GM21526 (cell line): Measurements from ENCODE around the gene RASA2.
A peak's percentile ranks its signal among the peaks of the same experiment; 100 is the strongest.
"Not testable (repeated sequence)": the region's sequence is repeated elsewhere in the genome, so short reads cannot be mapped to it uniquely, and the experiment has no call there.

Source experiments
- ATAC-seq: cut with Tn5 transposase; IDR thresholded peaks from one replicate; pipeline ENCODE4 v1.9.1; 2021; ENCODE audit warnings: moderate library complexity; ENCODE audit not compliant: unreplicated experiment, low FRiP score

The RASA2 gene

DNA sequence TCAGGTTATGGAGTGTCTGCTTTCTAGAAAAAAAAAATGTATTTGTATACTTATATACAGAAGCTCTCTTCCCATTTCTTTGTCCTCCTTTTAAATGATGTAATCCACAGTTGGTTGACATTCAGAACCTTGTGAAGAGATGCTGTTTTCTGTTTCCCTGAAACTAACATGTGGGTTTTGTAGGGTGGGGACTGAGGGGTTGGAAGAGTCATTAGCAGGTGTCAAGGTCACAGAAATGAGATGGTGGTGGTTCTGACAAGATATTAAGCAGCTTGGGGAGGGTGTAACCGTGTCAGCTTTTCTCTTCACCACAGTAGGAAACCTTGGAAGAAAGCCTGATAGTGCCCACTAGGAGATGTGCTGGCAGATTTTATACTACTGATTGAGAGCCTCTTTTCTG is 2.4 kb downstream of the RASA2 start:
- ATAC-seq = no peak

DNA sequence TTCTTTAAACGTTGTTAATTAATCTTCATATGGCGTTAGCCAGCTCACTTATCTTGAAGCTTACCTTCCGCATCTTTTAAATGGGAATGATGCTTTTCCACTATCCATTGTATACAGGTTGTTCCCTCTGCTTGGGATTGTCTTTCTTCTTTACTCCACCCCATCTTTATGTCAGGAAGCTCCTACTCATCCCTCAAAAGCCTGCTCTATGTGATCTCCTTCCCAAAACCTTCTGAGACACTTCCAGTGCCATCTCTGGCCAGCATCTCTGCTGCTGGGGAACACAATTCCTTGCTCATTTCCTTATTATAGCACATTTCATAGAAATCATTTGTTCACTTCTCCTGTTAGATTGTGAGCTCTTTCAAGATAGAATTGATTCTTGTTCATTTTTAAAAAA is 4.3 kb downstream of the RASA2 start:
- no peak for ATAC-seq

DNA sequence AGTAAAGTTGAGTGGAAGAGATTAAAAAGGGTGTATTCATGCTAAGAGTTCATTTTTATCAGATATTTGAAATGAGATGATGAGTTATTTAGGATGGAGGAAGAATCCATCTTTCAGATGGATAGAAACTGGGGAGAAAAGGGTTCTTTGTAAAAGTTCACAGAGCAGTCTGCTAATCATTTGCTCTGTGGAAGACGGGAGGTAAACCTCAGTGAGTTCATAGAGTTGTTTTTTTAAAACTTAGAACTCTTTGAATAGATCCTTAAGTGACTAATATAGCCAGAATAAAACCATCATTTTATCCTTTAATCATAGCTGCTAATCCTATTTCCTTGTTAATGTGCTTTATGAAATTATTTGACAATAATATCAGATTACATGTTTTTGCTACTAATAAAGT is 5.1 kb downstream of the RASA2 start:
- no peak for ATAC-seq

DNA sequence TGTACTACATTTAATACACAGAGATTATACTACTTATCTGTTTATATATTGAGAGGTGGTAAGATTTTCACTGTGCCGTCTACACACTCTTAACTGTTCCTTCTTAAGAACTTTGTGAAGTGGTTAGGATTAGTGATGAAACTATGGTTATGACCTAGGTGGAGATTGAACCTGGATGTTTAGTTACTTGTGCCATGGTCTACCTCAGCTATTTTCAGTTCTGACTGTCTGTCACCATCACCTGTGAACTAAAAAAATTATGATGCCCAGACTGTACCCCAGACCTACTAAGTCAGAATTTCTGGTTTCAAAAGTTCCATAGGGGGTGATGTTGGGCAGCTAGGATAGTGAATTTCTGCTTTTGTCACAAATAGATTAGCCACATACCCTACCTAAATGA is 6.4 kb downstream of the RASA2 start:
- ATAC-seq = no peak

DNA sequence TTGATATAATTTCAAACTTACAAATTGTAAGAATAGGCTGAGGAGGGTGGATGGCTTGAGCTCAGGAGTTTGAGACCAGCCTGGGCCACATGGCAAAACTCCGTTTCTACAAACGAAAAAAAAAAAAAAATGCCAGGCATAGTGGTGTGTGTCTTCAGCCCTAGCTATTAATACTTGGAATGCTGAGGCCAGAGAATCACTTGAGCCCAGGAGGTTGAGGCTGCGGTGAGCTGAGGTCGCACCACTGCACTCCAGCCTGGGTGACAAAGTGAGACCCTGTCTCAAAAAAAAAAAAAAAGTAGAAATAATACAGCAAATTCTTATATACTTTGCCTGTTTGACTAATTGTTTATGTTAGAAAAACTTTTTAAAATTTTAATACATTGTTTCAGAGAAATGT is 10.8 kb downstream of the RASA2 start:
- not testable (repeated sequence) for ATAC-seq

DNA sequence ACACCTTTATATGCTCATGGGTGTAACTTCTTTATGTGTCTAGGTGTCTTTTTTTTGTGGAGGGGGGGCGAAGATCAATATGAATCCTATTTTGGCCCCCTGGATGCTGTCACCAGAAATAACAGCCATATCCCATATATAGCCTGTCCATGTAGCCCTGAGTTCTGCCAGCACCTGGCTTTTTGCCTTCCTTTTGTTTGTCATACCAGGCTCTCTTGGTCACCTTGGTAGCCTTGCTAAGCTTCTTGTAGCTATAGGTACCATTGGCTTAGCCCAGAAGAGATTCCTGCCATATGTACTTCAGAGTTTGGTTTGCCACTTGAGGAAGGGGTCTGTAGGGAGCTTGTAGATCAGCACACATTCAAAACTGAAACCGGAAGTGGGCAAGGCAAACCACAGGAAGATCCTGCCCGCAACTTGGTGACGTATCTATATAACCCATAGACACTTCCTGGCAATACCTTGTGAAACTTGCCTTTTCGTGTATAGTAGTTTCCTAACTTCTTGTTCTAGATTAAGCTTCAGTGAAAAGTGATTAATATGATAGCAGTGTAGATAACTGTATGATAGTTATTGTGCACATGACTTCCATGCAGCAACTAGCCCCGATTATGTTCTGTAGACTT is 11.9 kb downstream of the RASA2 start:
- ATAC-seq = peak; percentile 88

DNA sequence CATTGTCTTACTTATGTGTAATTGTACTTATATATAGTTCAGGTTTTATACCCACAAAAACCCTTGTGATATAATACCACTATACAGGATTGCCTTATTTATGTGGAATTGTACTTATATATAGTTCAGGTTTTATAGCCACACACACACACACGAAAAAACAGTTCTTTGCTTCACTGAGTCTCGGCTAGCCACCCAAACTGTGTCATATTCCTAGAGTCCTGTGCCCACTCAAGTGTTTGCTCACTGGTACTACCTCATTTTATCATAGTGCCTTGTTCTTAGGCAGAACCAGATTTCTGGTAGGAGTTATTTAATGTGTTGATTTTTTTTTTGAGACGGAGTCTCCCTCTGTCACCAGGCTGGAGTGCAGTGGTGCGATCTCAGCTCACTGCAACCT is 12.5 kb downstream of the RASA2 start:
- ATAC-seq = no peak

DNA sequence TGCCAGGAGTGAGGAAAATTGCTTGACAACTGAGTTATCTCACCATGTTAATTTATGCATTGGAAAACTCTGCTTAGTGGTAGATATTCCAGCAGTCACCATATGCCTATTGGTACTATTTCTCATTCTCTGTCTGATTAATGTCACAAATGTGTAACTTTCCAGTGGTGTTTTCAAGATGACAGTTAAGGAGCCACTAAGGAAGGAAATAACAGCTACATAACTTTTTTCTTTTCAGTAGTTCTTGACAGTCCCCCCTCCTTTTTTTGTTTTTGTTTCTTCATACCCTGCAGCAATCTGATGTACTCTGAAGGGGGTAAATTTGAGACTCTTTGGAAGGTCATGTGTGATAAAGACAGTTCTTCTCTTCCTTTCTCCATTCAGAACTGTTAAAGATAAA is 13.1 kb downstream of the RASA2 start:
- ATAC-seq = no peak

DNA sequence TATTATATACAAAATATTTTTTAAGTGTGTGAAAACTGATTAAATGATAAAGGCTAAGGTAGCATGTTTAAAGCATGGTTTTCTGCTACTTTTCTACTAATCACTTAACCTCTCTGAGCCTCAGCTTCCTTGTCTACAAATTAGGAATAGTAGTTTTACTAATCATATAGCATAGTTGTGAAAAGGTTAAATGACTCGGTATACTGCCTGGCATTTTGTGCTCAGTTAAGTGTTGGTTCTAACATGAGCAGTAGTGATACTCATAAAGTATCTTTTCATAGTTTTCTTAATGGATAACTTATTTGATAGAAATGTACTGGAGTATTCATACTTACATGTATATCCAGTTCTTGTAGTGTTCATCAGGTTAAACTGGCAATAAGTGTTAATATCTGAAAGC is 13.6 kb downstream of the RASA2 start:
- ATAC-seq = no peak

DNA sequence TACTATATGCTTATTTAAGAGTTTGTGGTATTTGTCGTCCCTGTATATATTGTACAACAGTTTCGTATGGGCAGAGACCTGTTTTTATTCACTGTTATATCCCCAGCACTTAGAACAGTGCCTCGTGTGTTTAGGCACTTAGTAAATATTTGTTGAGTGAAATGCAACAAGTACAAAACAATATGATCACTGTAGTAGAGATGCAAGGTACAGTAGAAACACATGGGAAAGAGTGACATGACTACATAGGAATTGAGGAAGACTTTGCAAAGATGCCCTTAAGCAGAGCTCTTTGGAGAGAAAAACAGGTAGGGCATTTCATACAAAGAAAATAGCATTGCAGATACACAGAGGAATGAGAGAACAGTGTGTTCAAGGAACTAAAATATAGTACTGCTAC is 18.3 kb downstream of the RASA2 start:
- no peak for ATAC-seq

DNA sequence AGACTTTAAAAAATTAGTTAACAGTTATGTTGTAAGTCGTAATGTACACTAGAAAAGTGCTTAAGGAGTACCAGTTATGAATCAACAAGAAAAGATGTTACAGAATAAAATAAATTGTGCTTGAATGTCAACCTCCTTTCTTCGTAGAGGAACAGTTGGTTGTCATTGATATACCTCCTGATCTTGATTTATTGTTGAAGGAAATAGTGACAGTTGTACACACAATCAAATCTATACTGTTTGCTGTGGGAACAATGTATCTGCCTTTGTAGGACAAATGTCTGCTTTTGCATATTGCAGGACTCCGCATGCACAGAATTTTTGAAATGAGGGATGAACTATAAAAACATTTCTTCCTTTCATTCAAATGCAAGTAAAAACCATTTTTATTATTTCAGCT is 19.2 kb downstream of the RASA2 start:
- ATAC-seq = no peak

DNA sequence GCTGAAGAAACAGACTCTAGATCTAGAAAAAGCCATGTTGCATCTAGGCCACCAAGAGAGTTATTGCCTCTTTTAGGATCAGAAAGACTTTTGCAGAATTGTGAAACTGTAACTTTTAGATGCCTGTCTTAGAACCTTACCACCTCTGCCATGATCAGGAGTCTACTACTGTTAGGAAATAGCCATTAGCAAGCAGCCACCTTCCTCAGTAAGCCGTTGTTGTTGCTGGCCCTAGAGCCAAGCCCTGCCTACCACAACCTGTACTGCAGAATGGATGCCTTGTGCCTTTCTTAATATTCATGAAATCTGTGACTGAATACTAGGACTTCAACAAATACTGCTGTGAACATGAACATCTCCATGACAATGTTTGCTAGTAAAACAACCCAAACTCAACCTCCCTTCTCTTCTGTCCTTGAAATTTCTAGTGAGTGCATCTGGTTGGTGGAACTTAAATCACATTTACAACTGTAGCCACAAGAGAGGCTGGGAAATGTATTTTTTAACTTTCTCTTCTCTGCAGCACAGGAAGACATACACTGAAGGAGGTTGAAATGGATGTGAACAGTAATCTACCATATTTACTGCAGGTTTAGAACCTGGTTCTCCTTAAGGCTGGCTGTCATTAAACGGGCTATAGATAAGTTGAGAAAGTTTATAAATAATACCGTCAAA is 20.7 kb downstream of the RASA2 start:
- ATAC-seq = no peak

DNA sequence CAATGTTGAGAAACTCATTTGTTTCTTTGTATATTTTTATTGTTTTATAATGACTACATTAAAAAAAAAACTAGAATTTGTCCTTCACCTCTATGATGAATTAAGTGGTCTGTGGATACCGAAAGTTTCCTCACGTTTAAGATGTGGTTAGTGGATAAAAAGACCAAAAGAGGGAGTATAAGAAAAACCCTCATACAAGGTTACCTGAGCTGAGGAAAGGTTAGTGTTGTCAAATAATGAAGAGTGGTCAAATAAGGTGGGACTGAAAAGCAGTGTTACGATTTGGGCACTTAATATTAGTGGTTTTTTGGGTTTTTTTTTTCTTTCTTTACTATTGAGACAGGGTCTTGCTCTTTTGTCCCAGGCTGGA is 21.2 kb downstream of the RASA2 start:
- no peak for ATAC-seq

DNA sequence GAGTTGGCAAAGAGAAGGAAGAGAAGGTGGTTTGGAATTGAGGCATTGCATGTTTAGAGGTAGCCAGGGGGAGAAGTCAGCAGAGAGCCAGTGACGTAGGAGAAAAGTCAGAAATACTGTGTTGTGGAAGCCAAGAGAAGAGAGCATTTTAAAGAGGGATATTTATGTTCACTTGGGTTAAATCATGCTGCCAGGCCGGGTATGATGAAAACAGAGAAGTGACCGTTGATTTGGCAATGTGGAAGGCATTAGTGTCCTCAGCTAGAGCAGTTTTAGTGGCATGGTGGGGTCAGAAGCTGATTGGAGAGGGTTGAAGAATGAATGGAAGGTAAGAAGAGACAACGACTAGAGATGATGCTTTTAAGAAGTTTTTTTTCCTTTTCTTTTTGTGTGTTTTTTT is 24.5 kb downstream of the RASA2 start:
- no peak for ATAC-seq

DNA sequence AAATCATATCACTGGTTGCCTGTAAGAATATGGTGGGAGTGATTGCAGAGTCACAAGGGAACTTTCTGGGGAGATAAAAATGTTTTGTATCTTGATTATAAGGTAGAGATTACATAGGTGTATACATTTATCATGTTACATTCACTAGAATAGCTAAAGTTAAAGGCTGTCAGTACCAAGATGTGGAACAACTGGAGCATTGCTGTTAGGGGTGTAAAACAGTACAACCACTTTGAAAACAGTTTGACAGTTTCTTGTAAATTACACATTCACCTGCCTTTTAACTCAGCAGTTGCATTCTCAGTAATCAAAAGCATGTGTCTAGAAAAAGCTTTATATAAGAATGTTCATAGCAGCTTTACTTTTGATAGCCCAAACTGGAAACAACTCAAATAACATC is 27.6 kb downstream of the RASA2 start:
- ATAC-seq = no peak

DNA sequence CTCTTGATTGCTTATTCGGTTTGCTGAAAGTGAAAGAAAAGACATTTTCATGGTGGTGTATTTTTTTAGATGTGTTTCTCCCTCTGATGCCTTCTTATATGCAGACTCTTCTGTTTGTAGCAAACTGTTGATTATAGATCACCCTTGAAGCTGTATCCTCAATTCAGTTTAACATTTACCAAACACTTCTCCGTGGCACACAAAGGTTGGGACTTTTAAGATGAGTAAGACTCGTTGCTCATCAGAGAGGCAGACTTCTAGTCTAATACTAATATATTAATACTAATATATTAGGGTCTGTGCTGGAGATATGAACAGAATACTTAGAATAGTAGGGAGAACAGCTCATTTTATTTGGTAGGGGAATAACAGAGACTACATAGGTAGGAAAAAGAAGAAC is 32.8 kb downstream of the RASA2 start:
- ATAC-seq = no peak

DNA sequence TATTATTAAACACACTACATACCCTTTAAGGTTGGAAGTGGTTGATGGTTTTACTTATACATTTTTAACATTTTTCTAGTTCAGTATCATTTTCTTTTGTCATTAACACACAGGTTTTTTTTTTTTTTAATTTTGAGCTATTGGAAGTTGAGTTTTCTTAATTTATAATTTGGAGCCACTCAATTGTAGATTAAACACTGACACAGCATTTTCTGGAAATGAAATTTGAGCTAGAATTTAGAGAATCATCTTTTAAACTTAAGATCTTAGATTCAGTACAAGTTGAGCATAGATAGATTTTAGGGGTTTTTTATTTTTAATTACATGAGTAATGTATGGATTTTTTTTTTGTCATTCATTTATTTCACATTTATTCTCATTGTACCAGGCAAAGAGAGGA is 35.0 kb downstream of the RASA2 start:
- no peak for ATAC-seq

DNA sequence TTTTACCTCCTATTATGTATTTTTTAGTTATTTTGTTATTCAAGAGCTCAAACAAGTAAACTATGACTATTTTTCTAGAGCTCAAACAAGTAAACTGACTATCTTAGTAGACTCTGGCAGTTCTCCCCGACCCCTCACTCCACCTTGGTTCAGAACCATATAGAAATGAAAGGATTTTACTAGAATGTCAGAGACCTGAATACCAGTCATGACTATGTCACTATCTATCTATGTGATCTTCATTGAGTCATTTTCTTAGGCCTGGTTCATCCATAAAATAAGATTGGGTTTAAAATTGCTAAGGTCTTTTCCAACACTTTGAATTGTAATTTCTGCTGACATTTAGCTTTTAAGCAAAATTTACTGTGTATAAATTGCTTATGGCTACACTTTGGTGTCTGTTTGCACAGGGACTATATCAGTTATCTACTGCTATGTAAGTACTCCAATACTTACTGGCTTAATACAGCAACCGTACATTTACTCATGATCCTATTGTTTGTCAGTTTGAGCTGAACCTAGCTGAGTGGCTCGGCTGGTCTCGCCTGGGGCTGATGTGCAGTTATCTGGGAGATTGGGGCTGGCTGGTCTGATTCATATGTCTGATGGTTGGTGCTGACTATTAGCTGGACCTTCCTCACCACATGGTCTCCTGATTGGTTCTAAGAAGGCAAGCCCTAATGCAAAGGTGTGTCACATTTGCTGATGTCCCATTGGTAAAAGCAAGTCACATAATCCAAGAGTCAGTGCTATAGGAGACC is 37.0 kb downstream of the RASA2 start:
- ATAC-seq = no peak

DNA sequence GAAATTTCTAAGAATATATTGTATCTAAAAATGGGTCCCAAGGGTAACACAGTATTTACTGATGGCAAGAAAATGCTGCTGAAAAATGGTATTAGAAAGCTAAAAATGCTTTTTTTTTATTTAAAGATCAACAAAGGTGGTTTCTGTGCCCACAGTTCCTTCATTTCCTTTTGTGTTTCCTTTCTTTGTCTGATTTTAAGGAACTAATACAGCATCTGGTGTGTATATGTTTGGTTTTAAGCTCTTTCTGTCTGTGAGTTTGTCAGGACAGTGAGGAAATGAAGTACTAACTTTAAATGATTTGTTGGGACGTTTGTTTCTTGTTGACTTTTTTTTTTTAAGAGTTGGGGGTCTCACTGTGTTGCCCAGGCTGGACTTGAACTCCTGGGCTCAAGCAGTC is 38.2 kb downstream of the RASA2 start:
- ATAC-seq = no peak

DNA sequence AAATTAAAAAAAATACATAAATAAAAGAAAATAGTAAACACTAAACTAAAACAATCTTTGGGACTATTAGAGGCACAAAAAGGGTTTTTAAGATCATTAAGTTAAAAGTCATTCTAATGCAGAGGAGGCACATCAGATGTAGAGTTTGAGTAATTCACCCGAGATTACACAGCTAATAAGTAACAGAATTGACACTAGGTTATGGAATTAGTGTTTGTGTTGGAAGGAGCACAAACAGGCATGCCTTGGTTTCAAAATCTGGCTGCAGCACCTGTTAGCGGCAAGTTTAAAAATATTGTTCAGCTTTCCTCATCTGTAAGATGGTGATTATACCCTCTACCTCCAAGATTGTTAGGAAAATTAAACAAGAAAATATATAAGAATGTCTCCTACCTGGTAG is 39.0 kb downstream of the RASA2 start:
- no peak for ATAC-seq

DNA sequence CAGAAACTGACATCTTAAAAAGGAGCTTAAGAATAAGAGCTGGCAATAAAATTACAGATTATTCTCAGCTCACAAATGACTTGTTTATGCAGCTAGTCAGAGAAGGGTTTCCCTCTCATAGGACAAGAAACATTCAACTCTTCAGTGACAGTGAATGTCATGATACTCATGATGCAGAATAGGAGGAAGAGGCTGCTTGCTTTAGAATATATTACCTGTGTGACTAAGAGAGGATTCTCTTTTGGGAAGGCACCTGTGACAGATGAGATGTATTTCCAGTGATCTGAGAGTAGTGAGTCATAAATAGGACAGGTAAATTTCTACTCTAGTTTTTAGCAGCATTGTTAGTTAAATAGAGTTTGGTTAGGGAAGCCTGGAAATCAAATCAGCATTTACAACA is 39.9 kb downstream of the RASA2 start:
- ATAC-seq = no peak

DNA sequence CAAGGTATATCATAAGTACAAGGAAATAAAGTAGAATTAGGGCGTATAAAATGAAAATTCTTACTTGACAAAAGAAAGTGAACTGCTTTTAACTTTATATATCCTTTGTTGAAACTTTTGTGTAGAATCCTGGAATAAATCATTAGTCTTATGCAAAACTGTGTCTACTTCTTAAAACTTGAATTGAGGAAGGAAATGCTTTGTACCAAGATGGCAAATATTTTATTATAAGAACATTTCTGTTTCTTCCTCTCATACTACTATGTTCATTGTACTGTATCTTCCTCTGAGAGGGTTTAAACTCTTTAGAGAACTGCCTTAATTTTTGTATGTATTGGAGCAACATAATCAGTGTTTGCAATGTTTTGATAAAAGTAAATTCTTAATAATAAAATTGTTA is 42.0 kb downstream of the RASA2 start:
- no peak for ATAC-seq
